GM19395 (cell line): Measurements from ENCODE around the gene VPS8.
A peak's percentile ranks its signal among the peaks of the same experiment; 100 is the strongest.

Source experiments
- ATAC-seq: cut with Tn5 transposase; IDR thresholded peaks from one replicate; pipeline ENCODE4 v1.9.1; 2021; ENCODE audit warnings: mild to moderate bottlenecking, moderate library complexity; ENCODE audit not compliant: unreplicated experiment

The VPS8 gene

GRCh38 chr3:184811663-184811998 lies 335 bp upstream of the VPS8 start:
- ATAC-seq, result no peak

DNA sequence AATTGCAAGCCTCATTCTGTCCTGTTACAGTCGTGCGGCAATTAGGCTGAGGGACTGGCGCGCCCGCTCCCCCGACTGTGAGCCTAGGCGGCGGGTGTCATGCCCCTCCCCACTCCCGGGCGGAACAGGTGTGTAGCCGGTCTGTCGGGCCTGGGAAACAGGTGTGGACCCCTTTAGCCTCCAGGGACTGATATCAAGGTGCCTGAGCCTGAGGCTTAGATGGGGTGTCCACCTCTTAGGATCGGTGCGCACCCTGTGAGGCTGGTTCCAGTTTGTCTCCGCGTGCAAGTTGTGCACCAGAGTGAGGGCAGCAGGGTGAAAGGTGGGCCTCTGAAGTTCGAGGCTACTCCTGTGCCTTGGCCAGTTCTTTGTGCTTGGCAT lies 686 bp downstream of the VPS8 start:
- peak; percentile 34 for ATAC-seq

GRCh38 chr3:184813357-184813756 lies 1.4 kb downstream of the VPS8 start:
- ATAC-seq, result no peak

DNA sequence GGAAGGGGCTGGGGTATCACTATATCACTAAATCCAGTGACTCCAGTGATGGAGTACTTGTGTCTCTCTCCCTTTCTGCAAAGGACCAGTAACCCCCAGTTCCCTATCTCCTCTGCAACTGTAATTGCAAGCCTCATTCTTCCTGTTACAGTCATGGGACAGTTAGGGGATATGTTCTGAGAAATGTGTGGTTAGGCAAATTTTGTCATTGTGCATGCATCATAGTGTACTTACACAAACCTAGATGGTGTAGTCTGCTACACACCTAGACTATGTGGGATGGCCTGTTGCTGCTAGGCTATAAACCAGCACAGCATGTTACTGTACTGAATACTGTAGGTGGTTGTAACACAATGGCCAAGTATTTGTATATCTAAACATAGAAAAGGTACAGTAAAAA lies 2.2 kb downstream of the VPS8 start:
- no peak for ATAC-seq

DNA sequence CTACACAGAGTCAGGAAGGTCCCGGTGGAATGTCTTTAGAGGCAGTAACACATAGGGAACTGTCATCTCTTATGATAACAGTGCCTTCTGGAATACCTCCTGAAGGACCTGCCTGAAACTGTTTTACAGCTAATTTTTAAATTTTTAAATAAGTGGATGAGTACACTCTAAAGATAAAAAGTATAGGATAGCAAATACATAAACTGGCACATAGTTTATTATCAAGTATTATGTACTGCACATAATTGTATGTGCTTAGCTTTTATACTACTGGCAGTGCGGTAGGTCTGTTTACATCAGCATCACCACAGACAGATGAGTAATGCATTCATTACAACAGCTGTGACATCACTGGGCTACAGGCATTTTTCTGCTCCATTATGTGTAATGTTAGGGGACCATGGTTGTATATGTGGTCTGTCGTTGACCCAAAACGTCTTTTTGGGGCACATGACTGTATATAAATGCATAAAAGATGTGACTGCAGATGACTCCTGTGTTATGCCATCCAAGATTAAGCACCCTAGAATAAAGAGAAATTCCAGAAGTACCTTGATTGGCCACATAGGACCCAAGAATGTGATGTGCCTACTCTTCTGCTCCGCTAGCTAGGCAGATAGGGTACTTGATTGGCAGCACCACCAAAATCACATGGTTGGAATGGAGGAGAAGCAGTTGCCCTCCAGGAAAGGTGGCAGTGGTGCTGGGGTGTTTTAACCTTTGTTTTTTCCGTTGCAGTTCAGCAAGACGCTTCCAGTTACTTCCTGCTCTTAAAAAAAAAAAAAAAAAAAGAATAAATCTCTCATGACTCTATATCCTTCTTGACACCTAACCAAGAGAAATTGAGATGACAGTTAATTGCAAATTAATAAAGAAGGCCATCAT lies 3.3 kb downstream of the VPS8 start:
- ATAC-seq, result no peak

DNA sequence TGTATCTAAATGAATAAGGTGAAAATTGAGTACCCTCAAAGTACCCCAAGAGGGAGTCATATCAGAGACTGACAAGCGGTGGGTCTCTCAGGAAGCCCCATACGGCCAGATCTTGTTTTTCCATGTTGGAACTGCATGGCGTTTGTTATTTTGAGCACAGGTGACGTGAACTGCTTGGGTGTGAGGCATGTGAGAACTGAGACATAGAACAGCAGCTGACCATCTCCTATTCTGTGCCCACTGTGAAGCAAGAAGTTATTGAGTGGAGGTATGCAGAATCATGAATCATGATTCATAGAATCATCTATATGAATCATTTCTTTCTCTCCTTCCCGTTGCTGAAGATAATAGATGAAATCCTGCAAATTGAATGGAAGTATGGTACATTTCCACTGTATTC lies 4.6 kb downstream of the VPS8 start:
- ATAC-seq, result no peak

DNA sequence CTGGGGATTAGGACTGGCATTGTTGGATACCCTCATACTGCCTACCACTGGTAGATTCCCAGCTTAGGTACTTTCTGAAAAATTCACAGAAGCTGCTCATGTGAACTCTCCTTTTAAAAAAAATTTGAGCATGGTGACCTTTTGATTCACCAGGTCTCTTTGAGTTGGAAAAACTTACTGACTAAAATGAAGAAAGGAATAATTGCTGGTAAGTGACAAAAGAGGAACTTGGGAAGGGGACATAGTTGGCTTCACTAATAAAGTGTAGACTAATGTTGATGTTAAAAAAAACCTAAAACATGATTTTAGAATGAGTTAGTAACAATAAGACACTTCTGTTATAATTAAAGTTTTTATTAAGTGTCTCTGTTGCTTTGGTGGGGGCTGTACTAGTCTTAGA lies 8.6 kb downstream of the VPS8 start:
- ATAC-seq, result no peak

DNA sequence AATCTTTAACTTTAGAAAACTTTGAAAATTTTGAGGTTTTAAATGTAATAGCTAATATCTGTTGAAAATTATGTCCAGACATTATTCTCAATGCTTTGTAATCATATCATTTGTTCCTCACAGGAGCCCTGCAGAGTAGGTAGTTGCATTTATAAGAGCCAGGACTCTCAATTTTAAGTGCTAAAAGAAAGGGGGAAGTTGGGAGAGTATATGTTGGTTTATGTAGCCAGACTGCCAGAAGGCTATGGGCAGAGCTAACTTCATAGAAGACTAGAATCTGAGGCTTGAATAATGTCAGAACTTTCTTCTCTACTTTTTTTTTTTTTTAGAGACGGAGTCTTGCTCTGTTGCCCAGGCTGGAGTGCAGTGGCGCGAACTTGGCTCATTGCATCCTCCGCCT lies 9.1 kb downstream of the VPS8 start:
- no peak for ATAC-seq

- ATAC-seq, result no peak
Observed at GRCh38 chr3:184822081-184822480, 10.1 kb downstream of the VPS8 start.

DNA sequence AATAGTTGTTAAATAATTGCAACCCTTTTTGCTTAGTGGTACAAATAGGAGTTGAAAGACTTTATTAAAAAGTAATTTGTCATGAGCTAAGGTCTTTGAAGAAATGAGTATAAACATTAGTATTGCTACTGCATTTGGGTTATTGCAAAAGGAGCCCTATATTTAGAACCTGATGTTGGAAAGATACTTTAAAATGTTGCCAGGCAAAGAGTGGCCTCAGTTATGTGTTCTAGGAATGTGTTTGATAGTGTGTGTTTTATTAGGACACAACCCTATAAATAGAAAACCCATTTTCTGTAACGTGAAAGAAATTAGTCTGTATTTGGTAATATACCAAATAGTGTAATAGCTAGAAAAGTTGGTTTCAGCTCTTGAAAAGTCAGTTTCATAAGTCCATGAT lies 10.7 kb downstream of the VPS8 start:
- no peak for ATAC-seq

DNA sequence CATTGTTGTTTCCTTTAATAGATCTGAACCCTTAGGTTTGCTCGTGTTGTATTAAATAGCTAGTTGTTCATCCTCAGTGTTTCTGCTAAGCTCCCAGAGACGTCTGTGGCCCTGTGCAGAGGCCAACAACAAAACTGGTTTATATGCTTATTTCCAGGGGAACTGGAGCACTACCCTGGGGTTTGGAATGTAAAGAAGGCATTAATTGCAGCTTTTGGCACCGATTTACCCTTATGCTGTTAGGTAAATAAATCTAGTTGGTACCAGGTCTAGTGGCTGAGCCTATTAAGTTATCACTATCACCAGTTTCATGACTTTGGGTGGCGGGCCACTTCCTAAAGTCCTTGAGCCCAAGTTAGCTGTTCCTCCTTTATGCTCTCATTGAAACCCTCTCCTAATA lies 12.0 kb downstream of the VPS8 start:
- no peak for ATAC-seq

DNA sequence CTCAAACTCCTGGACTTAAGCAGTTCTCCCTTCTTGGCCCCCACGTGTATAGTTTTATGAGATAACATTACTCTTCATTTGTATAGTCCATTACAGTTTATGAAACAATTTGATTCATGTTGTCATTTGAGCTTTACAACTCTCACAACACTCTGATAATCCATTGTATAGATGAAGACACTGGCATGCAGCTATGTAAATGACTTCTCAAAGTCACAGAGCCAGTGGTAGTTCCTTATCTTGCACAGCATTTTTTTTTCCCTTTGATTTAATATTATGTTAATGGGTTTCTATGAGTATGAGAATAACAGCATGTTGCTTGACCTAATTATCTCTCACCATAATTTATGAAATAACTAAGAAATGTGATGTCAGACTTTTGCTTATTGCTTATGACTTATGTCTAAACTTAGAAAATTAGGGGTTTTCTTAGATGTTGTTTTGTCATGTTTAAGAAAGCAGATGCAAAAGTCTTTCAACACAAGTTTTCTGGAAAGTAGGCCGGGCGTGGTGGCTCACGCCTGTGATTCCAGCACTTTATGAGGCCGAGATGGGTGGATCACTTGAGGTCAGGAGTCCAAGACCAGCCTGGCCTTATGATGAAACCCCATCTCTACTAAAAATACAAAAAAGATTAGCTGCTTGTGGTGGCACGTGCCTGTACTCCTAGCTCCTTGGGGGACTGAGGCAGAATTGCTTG lies 13.3 kb downstream of the VPS8 start:
- ATAC-seq, result no peak

DNA sequence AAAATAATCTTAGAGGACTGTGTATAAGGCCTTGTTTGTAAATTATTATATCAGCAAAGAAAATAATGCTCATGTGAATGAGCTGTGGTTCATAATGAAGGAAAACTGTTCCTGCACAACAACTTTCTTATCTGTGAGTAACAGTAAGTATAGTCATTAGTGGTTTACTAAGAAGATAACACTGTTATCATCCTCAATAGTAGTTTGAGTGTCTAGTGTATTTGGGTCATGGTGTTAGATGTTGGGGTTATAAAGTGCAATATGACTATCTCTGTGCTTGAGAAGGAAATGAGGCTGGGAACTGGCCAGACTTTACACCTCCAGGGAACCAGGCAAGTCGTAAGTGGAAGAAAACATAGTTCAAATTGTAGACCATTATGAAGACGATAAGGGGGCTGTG lies 15.6 kb downstream of the VPS8 start:
- ATAC-seq, result no peak

GRCh38 chr3:184832044-184832443 lies 20.1 kb downstream of the VPS8 start:
- no peak for ATAC-seq

DNA sequence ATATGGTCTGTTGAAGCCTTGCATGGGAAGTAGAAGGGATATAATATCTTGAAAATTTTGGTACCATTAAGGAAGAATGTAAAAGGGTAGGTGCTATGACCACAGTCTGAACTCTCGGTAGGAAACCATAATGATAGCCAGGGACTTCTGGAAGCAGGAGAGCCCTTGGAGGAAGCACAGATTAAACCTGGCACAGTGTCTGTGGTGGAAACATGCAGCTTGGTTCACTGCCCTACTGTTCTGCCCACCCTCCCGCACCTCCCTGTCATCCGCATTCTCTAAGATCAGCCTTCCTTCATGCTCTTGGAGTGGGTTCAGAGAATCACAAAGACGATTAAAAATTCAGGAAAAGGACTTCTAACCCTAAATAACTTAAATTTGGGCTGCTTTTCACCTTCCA lies 20.9 kb downstream of the VPS8 start:
- ATAC-seq, result no peak

GRCh38 chr3:184836090-184836822 lies 24.3 kb downstream of the VPS8 start:
- ATAC-seq, result no peak

- no peak for ATAC-seq
Observed at GRCh38 chr3:184842433-184842832, 30.5 kb downstream of the VPS8 start.

DNA sequence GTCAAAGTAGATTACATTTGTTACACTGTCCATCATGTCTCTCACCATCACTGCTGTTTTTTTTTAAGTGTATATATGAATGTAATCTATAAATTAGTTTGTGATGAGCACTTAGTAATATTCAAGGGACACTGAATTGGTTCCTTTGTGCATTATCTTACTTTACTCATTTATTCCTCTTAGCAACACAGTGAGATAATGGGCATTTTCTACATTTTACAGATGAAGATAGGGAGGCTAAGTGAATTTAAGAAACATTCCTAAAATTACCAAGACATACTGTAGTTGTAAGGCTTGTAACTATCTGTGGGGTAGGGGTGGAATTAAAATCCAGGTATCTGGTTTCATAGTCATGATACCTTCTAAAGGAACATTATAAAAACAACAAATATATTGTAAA lies 33.9 kb downstream of the VPS8 start:
- ATAC-seq, result no peak

- ATAC-seq, result no peak
Observed at GRCh38 chr3:184846496-184846895, 34.5 kb downstream of the VPS8 start.

GRCh38 chr3:184848934-184849333 lies 37.0 kb downstream of the VPS8 start:
- ATAC-seq, result no peak

DNA sequence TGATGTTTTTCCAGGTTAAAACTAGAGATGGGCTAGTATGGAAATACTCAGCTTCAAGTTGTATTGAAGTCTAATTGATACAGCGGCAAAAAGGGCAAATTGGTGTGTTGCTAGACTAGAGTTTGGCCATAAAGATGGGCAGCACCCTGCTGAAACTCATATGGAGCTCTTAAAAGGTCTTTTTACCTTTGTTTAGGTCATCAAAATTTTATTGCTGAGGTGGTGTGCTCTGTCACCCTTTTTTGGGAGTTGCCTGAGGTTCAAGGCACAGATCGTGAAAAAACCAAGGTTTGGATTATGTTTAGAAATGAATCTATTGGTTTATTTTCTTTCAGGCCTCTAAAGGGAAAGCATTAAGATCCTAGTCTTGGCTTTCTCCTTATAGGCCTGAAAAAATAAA lies 38.2 kb downstream of the VPS8 start:
- ATAC-seq, result no peak

DNA sequence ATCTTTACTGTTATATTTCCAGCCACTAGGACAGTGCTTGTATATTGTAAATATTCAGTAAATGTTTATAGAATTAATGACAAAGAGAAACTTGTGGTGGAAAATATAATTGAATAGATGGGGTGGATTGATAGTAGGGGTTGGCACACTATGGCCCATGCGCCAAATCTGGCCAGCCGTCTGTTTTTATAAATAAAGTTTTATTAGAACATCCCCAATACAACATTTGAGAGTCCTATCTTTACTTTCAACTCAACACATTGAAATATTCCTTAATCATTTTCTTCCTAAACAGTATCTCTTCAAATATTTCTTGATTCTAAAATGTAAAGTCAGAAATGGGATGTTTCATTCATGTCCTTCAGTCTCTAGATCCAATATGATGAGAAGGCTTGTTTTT lies 45.1 kb downstream of the VPS8 start:
- ATAC-seq, result no peak
